ENCODE results near the gene NINJ1.
A peak's percentile ranks its signal among the peaks of the same experiment; 100 is the strongest.
"Not testable (repeated sequence)": the region's sequence is repeated elsewhere in the genome, so short reads cannot be mapped to it uniquely, and the experiment has no call there.

Gene NINJ1

DNA sequence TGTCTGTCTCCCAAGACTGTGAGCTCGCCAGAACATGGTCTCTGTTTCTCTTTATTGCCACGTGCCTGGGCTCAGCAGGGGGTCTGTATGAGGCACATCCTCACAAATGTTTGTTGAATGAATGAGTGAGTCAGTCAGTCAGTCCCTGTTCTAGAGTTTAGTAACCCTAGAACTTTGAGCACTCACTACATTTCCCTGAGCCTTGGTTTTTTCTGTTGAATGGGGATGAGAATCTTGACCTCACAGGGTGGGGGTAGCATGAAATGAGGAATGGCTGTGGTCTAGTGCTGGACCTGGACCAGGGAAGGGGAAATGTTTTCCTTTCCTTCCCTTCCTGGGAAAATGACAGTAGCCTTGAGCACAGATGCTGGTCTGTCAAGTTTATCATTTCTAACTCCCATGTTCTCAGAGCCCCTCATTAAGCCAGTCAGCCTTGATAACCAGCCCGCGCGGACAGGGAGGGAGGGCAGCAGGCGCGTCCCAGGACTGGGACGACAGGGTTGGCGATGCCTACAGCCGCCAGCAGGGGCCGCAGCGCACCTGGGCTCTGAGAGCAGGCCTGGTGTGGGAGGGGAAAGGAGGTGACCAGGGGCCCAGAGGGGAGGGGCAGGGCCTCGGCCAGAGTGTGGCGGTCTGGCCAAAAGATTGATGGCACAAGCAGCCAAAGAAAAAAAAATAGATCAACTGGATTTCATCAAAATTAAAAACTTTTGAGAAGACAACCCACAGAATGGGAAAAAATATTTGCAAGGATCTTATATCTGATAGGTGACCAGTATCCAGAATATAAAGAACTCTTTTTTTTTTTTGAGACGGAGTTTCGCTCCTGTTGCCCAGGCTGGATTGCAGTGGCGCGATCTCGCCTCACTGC is 25.8 kb upstream of the NINJ1 start:
- peak; percentile 85 for DNase-seq

DNA sequence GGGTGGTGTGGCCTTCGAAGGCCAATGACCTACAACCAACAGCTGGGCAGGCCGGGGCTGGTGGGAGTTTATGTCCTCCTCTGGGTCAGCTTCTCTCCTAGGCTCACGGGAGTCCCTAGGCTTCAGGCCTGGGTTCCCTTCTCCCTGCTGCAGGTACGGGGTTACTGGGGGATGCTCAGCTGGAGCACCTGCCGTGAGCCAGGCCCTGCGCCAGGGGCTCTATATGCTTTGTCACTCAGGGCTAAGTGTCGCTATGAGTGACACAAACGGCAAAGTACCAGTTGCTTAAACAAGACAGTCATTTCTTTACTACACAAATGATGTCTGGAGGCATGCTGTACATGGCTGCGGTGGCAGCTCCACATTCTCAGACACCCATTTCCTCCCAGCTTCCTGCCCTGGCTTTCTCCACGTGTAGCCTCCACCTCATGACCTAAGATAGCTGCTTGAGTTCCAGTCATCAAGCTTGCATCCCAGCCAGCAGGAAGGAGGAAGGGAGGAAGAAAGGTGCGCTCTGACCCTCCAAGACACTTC is 22.5 kb upstream of the NINJ1 start:
- DNase-seq, result no peak

DNA sequence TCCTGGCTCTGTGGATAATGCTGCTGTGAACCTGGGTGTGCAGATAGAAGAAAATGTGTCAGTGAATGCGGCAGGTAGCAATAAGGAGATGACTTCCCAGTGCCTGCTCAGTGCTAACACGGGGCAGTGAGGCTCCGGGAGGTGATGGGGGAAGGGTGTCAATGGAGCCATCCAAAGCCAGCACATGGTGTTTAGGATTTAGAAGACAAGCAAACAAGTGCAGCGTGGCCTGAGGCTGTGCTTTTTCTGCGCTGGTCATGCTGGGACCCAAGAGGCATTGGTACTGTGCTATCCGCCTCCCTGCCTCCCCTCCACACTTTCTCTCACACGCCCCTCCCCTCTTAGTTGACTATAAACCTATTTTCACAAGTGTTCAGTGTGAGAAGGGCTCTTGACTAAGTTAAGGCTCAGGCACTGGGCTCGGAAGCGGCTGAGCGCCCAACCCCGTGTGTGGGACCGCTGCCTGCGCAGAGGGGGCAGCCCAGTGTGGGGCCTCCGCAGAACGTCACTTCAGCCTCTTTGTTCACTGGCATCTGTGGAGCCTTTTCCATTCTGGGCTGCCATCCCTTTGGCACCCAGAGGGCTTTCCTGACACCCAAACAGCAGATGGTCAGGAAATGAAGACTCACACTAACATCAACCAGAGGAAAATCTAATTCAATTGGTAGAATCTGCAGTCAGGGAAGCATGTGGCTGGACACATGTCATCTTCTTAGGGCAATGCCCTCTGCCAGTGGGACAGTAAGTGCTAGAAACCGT is 21.8 kb upstream of the NINJ1 start:
- DNase-seq, result no peak

DNA sequence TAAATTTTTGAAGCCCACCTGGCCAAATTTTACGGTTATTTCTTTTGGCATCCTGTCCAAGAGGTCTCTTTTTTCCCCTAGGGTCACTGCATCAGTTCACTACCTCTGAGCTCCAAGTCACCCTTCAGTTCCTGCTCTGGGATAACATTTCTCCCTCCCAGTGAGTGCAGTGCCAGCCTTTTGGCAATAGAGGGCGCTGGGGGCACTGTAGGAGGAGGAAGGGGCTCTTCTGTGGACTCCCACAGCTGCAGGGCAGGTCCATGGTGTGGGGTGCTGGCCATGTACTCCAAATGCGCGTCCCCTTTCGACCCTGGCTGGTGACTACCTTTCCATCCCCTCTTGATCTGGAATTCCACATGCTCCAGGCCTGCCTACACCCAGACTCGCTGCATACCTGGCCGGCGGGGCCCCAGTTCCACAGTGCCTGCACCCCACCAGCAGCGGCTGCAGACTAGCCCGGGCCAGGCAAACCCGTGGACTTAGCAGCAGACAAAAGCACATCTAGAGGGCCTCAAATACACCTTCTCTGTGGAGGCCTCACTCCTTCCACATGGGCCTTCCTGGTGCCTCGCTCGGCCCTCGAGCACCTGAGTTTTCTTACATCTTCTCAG is 20.3 kb upstream of the NINJ1 start:
- DNase-seq, result peak; percentile 57

DNA sequence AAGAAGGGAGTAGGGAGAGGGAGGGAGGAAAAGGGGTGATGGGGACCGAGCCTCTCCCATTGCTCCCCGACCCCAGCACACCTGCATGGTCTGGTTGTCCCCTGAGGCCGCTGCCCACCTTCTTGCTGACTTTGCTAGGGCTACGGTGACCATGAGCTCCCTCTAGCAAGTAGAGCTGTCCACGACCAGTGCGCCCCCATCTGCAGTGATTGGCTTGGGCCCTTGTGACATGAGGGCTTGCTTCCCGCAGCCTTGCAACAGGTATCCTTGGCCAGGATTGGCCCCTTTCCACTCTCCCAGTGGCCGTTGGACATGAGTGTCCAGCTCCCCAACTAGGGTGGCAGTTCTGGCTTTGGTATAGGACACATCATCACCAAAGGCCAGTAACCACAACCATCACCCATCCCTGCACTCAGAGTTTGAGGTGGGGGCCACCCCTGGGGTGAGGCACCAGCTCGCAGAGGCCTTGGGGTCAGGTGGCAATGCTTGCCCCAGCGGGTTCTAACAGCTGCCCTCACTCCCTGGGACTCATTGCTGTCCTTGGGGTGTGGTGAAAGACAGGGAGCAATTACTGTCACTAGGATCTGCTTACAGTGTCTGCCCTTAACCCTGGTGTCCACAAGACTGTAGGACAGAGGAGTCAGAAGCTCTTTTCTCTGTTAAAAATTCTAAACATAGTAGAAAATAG is 17.2 kb upstream of the NINJ1 start:
- no peak for DNase-seq

DNA sequence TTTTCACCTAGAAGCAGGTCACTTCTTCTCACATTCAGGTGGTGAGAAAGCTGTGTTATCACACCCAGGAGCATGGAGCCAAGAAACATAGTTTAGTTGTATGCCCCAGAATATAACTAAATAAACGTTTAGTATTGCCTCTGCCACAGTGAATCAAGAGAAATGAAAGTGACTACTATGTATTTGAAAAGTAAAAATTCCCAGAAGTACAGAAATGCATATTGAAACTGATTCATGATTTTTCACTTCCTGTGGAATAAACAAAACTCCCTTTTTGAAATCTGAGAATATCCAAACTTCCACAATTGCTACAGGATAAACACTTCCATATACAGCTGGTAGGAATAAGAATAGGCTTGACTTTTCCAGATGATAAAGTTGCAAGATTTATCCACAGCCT is 15.3 kb upstream of the NINJ1 start:
- no peak for DNase-seq

DNA sequence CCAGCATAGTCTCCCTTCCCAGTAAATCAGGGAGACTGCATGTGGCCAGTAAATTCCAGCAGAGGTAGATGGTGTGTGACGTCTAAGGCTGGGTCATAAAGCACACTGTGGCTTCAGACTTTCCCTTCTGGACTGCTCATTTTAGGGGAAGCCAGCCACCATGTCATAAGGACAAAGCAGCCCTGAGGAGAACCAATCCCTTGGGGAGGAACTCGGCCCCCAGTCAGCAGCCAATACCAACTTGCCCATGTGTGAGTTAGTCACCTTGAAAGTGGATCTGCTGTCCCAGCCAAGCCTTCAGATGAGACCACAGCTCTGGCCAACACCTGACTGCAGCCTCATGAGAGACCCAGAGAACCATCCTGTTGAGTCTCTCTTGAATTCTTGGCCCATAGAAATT is 14.7 kb upstream of the NINJ1 start:
- DNase-seq, result no peak

DNA sequence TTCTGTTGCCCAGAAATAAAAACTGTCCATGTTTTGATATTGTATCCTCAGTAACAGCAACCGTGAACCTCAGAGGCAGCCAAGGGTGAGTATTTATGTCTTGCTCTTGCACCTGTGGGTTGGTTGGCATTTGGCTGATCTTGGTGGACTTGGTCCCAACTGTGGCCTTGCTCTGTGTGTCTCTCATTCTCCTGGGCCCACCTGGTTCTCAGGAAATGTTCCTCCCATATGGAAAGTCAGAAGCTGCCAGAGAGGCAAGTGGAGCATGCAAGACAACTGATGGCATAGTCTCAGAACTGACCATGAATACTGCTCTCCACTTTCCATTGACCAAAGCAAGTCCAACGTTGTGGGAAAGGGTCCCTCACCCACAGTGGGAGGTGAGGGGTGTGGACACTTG is 13.6 kb upstream of the NINJ1 start:
- DNase-seq, result no peak

DNA sequence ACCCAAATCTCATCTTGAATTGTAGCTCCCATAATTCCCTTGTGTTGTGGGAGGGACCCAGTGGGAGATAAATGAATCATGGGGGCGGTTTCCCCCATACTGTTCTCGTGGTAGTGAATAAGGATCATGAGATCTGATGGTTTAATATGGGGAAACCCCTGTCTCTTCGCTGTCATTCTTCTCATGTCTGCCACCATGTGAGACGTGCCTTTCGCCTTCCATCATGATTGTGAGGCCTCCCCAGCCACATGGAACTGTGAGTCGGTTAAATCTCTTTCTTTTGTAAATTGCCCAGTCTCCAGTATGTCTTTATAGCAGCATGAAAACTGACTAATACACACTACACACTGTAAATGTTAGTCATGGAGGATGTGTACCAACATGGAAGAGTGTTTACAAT is 12.6 kb upstream of the NINJ1 start:
- not testable (repeated sequence) for DNase-seq

DNA sequence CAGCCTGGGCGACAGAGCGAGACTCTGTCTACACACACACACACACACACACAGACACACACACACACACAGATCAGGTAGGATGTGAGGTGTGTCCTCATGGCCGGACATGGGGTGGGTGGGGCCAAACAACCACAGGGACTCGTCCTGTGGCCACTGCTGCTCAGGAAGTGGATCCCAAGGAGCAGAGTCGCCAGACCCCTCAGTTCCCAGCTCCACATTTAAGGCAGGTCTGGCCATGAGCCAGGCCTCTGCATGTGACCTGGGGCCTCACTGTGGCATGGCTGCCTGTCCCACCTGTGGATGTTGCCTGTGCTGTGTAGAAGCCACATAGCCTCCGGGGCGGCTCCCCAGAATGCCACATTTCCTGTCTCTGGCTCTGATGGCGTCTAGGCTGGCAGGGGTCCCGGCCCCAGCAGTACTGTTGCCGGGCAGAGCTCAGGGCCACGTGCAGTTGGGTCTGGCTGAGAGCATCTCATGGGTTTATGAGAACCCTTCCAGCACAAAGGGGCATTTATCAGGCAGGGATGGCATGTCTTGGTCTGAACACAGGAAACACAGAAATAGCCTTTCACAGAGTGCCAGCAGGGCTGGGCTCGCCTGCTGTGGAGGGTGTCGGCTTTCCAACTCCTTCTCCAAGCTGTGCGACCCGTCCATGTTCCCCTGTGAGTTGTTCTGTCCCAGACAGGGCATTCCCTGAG is 9.9 kb upstream of the NINJ1 start:
- DNase-seq, result peak; percentile 87

DNA sequence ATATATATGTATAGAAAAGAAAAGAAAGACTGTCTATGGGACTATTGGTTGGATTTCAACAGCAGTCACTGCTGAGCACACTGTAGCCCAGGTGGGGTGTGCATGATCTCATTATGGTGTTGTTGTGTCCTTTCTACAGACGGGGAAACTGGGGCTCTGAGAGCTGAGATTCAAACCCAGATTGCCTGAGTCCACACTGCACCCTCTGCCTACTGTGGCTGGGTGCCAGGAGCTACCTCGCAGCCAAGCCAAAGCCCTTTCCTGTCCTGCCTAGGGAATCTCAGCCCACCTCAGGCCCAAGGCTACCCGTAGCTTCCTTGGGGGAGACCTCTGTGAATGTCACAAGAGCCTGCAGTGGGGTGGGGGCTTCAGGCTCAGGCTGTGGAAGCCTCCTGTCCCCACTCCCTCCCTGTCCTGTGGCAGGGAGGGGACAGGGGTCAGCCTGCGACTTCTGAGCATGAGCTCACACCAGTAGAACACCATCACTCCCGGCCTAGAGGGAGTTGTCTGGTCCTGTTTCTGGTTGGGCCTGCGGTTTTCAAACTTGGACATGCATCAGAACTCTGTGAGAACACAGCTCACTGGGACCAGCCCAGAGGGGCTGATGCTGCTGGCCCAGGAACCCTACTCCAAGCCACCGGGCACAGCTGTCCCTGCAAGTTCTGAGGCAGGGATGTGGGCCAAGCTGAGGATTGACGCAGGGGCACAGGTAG is 7.9 kb upstream of the NINJ1 start:
- peak; percentile 57 for DNase-seq

DNA sequence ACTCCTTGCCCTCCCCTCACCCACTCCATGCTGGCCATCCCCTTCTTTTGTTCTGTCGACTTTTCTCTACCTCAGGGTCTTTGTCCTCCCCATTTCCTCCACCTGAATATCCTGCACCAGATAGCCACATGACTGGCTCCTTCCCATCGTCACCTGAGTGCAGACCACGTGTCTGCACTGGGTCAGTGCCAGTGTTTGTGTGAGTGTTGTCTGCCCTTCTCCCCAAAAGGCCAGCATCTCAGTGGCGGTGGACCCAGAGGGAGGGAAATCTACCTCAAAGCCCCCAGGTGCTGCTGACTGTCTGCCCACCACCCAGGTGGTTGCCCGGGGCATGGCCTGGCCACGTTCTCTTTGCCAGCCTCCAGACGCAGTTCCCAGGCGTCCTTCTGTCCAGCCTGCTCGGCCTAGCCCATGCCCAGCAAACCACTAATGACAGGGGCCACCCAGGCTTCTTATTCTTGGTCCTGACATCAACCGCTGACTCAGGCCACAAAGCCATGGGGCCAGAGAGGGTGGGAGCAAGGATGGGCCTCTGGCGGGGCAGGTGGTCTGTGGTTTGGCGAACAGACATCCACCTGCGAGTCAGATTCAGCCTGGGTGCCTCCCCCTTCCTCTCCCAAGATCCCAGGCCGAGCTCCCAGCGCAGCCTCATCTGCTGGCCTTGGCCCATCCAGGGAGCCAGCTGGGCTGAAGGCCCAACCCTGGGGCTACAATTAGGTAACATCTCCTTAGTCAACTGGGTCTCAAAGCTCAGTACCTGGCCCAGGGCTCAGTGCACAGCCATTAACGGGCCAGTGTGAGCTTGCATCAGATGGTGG is 5.5 kb upstream of the NINJ1 start:
- DNase-seq, result peak; percentile 86

DNA sequence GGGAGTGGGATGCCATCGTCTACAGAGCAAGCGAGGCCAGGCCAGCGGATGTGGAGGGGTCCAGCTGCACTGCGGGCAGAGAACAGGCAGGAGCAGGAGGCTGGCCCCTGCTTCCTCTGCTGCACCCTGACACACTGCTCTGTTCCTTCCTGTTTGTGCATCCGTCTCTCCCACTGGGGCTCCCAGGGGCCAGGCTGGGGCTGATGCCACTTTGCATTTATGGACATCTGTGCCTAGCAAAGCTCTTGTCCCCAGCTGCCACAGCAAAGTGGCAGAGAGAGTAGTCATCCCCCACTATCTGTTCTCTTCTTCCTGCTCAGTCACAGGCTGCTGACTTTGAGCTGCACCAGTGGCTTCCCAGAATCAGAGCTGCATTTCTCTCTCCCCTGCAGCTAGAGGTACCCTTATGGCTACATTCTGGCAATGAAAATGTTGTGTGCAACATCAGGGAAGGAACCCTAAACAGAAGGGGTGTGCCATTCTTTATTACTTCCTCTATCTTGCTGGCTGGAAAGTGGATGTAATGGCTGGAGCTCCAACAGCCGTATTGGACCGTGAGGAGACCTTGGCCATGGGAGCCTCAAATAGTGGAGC is 4.2 kb upstream of the NINJ1 start:
- DNase-seq, result no peak

DNA sequence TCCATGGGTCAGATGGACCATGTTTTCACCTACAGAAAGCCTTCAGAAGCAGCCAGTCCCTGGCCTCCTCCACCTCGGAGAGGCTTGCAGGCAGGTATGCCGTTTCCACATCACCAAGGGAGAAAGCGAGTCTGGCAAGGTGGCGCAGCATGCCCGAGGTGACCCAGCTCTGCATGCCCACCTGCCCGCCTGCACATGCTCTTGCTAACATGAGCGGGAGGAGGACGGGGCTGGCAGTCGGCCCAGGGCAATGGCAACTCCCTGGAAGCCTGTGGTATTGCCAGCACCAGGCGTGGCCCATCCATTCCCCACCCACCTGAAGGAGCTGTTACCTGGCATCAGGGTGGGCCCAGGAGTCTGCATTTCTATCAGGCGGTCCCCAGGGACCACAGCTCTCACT is 3.3 kb upstream of the NINJ1 start:
- no peak for DNase-seq

DNA sequence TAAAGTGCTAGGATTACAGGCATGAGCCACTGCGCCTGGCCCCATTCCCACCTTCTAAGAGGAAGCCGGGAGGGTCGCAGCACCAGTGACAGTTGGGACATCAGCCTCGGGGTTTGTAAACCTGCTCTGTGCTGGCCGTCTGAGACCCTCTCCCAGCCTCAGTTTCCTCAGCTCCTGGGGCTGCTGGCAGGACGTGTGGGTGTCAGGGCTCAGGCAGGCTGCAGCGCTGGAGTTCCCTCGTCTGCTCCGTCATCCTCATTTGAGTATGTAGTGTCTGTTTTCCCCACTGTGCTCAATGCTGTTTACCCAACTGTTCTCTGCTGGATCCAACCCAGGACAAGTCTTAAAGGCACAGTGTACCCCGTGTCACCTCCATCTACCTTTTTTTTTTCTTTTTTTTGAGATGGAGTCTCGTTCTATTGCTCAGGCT is 2.0 kb upstream of the NINJ1 start:
- no peak for DNase-seq

DNA sequence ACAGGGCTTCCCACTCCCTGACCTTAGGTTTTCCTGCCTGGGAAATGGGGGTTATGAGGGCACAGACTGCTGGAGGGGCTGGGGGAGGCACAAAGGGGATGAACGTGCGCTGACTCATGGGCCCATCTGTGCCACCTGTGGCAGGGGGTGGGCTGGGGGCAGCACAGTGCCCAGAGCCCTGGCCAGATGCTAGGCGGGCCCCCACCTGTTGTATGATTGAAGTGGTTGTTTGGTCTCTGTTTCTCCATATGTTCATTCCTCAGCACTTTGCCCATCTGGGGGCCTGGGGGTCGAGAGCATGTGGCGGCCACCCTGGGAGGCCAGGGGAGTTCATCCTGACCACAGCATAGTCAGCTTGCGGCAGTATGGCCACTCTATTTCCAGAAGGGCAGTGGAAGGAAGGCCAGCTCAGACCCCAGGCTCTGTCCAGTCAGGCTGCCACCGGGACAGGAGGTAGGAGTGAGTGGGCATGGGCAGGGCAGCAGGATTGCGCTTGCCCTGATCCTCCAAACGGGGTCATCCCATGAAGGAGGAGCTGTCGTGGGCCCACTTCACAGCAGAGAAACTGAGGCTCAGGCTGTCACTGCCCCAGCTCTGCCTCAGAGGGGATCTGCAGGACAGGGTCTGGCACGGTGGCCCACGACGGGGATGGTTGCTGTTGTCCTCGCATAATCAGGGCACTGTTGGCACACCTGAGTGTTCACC is 841 bp upstream of the NINJ1 start:
- DNase-seq, result no peak

DNA sequence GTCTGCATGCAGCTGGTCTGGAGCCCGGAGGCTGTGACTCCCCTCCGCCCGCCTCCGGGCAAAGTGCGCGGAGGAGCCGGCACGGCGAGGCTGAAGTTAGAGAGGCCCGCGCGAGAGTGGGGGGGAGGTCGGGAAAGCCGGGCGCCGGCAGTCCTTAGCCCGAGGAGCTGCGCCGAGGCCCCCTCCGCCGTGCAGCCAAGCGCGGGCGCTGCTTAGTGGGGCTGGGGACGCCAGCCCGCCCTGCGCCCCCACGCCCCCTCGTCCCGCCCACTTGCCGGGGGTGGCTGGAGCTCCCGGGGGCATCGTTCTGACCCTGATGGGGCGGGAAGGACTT is 403 bp downstream of the NINJ1 start:
- peak; percentile 74 for DNase-seq

DNA sequence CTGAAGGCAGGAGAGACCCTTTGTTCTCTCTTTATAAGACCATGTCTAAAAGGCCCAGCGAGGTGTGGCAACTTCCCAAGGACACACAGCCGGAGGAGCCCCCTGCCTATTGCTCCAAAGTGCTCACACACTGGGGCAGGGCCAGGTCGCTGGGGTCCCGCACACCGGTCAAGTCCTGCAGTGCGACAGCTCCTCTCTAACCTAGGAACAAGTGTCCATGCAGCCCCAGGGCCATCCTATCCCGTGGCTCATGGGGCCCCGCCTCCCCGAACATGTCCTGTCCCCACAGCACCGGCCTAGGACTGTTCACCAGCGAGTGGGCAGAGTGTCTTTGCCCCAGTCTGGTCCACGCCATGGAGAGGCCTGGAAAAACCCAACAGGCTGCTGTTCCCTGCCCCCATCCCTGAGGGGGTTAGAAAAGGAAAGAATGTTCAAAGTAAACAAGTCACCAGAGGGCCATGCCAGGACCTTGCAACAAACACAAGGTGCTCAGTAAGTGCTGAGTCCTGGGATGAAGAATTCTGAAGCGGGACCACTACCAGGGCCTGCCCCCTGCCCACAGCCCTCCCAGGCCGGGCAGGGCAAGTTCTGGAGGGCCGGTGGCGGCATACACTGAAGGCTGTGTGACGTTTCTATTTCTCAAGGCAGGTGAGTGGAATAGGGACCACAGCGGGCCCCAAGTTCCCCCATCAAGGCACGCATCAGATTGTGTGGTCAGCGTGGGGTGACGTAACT is 938 bp downstream of the NINJ1 start:
- no peak for DNase-seq
